Measurements from ENCODE around the gene MYCN. TPM values are rescaled to one million over a fixed set of nuclear protein-coding genes. Genes with fewer than 3 reads are reported as not detected.
A peak's percentile ranks its signal among the peaks of the same experiment; 100 is the strongest.

Gene MYCN
- polyA plus RNA-seq, 5 donors: 15.3 to 22.4 (median 16.9) TPM

DNA sequence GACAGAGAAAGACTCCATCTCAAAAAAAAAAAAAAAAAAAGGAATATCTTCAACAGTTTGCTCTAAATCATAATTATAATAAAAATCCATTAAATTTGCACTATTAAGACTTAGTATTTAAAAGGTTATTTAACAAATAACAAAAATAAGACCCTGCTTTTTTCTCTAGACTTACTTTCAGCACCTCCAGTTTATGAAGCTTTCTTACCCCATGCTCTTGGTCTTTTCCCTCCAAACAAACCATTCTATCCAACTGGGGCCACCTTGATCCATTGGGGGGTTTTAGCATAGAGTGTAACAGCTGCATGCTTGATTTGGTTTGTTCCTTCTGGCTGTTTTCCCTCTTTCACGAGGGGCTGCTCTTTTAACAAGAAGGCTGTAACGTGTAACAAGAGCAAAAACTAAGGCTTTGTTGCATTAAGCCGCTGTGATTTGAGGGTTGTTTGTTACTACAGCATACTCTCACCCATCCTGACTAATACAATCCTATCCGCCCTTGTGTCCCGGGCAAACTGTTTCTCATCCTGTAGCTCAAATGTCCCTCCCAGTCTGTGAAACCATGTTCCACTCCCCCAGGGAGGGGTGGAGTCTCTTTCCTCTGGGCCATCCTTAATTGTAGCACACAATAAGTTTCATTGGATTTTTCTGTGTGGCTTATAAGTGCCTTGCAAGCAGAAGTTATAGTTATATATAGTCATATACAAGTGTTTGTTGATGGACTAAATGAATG is 9.6 kb upstream of the MYCN start:
- DNase-seq: no peak

DNA sequence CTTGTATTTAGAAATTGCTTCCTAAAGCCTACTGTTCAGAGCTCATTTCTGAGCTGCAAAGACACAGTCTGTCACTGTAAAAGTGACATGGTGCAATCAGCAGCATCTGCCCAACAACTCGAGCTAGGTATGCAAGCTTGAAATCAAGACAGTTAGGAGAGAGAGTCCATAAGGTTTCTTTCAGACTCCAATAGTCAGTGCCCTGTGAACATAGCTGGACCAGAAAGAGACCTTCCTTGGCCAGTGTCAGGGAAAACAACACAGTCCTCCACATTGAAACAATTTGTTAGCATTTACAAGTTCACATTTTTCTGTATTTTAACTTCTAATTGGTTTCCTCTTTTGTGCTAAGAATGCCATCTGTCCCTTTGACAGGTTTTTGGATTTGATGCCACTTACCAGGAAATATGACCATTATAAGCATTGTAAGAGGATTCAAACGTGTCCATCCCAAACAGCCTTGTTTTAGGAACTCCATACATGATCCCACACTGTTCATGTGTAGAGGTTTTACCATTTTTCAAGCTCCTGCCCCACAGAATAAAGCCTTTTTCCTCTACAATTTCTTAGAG is 8.9 kb upstream of the MYCN start:
- no peak for DNase-seq

DNA sequence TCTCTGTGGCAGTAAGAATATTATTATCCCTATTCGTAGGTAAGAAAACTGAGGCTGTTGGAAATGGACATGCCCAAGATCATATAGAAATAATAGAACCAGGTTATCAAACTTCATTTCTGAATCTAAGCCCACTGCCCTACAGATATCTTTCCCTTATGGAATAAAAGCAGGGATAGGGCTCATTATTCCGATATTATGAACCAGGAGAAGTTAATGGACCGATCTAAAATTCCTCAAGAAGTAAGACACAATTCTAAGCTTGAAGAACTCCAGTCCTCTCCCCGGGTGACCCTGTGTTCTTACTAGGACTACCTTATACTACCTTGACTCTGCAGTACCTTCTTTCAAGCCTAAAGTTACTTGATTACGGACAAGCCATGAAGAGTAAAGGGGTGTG is 8.4 kb upstream of the MYCN start:
- DNase-seq: no peak

DNA sequence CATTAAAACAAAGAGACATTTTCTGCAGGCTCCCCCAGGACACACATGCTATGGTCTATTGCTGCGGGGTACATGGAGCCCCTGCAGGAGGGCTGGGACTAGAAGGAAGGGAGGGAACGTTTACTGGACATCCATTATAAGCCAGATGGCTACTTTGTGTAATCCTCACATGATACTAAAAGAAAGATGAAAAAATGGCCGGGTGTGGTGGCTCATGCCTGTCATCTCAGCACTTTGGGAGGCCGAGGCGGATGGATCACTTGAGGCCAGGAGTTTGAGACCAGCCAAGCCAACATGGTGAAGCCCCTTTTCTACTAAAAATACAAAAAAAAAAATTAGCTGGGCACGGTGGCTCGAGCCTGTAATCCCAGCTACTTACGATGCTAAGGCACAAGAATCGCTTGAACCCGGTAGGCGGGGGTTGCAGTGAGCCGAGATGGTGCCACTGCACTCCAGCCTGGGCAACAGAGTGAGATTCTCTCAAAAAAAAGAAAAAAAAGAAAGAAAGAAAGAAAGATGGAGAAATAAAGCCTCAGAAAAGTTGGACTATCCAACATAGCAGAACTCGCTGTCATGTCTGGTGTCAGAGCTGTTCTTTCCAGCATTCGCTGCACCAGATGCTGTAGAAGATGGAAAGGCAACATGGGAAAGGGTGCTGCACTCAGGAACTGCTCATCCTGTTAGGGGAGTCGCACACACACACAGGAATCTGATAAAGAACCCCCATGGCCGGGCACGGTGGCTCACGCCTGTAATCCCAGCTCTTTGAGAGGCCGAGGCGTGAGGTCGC is 7.8 kb upstream of the MYCN start:
- no peak for DNase-seq

DNA sequence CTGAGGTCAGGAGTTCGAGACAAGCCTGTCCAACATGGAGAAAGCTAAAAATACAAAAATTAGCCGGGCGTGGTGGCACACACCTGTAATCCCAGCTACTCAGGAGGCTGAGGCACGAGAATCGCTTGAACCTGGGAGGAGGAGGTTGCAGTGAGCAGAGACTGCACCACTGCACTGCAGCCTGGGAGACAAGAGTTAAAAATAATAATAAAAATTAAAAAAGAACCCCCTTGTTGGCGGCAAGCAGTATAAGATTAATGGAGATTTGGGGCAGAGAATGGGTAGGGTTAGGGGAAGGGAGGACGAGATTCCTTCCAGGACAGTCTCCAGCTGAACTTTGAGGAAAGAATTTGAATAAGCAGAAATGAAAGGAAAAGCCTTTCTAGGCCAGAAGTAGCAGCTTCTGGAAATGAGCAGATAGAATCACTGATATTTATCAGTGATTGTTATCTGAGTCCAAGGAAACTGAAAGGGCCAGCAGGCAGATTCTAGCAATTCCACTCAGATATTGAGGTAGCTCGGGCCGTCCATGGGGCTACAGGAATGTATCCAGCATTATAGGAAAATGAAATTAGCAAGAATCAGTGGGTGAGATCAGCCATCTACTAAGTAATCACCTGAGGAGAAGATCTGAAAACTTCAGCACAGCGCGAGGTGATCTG is 7.0 kb upstream of the MYCN start:
- DNase-seq: no peak

DNA sequence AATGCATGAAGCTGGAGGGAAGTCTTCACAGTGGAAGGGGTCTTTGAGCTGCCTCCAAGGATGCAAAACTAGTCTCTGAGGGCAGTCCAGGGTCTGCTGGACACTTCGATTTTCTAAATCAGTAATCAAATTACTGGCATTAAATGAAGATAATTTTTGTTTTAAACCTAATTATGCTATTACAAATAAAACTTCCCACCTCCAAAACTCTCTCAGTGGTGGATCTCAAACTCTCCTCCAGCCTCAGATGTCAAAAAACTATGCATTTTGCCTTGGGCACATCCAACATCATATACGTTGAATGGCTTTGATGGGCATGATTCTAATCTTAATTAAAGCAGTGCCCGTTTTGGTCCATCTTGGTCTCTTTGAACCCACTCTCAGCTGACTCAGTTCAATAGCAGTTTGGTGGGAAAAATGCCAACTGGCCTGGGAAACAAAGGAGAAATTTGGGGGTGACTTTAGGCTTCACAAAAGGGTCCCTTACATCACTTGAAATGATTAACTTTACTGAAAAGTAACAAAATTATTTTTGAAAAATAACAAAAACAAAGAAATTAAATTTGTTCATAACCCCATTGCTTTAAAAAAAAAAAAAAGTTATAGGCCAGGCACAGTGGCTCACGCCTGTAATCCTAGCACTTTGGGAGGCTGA is 5.9 kb upstream of the MYCN start:
- no peak for DNase-seq

DNA sequence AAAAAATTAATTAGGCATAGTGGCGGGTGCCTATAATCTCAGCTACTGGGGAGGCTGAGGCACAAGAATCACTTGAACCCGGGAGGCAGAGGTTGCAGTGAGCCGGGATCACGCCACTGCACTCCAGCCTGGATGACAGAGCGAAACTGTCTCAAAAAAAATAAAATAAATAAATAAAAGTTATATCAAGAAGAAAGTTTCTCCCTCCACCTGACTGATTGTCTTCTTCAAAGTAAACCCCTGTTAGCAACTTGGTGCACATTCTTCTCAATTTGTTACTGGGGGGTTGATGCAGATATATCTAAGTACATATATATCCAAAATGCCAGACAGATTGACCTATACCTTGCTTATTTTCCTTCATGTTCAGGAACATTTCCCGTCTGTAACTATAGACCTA is 5.2 kb upstream of the MYCN start:
- no peak for DNase-seq

DNA sequence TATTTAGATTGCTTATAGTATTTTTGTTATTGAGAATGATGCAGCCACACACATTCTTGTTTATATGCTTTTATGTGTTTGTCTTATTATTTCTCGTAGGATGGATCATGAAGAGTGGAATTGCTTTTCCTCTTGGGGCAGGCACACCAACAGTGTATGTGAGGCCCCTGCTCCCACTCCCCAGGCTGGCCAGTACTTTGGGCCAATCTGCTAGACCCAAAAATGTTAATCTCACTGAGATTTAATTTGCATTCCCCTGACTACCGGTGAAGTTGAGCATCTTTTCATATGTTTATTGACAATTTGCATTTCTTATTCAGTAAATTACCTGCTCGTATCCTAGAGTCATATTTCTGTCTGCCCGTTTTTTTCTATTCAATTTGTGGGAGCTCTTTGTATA is 4.7 kb upstream of the MYCN start:
- no peak for DNase-seq

DNA sequence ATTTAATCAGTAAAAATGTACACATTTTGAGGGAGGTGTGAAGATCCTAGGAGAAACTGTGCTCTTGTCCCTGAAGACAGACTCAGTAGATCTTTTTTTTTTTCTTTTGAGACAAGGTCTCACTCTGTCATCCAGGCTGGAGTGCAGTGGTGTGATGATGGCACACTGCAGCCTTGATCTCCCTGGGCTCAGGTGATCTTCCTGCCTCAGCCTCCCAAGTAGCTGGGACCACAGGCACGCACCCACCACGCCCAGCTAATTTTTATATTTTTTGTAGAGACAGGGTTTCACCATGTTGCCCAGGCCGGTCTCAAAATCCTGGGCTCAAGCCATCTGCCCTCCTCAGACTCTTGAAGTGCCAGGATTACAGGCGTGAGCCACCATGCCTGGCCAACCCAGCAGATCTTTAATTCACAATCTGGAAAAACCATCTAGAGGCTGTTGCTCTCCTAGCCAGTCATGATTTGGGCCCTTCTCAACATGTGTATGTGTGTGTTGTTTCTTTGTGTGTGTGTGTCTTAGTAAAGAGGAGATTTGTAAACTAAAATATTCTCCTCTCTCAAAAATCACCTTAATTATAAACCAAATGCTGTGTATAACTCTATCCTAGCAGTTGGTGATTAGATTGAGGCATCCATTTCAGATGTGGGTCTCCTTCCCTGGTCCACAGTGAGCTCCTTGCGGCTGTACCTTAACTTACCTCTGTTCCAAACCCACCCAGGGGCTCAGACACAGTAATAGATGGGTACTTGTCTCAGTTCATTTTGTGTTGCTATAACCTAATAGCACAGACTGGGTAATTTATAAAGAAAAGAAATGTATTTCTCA is 3.9 kb upstream of the MYCN start:
- no peak for DNase-seq

DNA sequence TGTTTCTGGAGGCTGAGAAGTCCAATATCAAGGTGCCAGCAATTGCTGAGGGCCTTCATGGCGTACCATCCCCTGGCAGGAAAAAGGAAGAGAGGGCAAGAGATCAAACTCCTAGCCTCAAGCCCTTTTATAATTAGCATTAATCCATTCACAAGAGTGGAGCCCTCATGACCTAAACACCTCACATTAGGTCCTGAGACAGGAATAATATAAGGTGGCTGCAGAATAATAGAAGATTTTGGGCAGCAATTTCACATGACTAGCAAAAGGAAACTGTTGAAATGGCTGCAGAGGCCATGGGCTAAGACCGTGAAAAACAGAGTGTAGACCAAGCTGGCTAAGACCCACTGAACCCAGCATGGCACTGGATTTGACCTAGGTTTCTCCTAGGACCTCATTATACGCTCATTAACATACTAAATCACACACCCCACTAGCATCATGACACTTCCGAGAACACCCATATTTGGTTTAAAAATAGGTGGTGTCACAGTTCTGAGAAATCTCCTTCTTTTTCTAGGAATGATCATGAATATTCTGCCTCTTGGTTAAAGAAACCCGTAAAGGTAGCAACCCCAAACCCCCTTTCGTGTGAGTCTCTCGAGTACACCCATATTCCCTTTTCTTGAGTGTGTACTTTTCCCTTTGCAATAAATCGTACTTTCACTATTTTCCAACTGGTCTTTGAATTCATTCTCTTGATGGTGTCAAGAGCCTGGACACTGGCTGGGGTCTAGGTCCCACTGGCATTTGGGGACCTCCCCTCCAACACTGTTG is 3.1 kb upstream of the MYCN start:
- no peak for DNase-seq

DNA sequence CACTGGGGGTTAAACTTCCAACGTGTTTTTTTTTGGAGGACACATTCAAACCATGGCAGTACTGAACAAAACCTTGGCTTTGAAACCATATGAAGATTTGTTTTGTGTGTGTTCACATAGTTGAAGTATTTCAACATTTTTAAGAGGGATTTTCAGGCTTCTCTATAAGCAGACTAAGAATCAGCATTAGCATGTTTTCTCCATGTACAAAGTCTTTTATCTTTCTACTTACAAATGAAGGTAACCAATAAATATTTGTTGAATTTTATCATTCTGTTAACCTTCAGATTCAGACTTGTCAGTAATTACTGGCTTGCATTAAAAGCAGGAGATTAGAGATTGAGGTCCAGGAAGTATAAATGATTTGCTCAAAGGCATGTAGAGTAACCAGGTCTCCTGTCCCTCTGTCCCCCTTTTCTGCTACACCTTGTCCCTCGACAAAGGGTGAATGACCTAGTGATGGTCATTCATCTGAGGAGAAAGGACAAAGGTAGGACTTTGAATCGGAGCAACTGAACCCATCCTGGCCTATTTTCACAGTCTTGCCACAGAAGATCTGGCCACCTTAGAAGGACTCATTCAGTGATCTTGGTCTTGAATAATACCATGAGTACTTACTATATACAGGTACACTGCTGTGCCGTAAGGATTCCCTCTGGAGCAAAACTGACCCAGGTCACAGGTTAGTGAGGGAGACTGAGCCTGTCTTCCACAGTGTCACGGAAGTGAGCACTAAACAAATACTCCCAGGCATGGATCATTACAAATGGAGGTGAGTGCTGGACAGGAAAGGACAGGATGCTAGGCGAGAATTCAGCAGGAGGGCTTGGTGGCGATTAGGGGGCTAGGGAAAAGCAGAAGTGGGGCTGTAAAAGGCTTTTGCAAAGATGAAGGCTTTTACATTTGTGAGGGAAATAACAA is 2.2 kb upstream of the MYCN start:
- no peak for DNase-seq

DNA sequence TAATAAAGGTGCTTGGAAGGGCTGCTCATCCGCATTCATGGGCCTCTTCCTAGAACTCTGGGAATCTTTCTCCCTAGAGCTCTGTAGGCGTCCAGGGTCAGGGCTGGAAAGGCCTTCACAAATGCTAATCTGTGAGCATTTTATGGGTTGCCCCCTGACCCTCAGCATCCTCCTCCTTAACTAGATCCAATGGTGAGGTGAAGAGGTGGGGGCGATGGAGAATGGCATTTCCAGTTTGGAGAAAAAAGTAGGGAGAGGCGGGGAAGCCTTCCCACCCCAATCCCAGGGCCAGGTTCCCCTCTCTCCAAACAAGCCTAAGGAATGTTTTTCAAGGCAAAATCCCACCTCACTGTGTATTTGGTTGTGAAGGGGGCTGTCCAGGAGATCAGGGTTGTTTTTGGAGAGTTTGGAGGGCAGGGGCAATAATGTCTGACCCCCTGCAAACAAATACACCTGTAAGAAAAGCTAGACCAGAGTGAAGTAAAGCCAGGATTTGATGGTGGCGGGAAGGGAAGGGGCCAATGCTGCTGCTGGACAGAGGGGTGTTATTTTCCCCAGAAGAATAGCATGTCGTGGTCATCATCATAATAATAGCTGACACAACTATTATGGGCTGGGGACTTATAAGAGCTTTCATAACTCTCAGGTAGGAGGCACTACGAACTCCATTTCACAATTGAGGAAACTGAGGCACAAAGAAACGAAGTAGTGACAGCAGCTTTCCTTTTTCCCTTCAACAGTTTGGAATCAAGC is 1.4 kb upstream of the MYCN start:
- no peak for DNase-seq

DNA sequence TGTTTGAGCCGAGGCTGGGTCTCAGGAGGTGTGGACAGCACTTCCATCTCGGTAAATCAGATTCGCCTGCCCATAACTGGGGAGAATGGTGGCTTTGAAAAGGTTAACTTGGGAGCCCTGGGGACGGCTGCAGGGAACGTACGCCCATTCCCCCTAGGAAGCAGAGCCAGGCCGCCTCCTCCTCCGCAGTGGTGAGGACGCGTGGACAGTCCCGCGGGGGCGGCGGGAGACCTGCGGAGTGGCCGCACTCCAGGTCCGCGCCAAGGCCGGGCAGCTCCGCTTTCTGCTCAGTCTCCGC is 845 bp upstream of the MYCN start:
- DNase-seq: no peak

DNA sequence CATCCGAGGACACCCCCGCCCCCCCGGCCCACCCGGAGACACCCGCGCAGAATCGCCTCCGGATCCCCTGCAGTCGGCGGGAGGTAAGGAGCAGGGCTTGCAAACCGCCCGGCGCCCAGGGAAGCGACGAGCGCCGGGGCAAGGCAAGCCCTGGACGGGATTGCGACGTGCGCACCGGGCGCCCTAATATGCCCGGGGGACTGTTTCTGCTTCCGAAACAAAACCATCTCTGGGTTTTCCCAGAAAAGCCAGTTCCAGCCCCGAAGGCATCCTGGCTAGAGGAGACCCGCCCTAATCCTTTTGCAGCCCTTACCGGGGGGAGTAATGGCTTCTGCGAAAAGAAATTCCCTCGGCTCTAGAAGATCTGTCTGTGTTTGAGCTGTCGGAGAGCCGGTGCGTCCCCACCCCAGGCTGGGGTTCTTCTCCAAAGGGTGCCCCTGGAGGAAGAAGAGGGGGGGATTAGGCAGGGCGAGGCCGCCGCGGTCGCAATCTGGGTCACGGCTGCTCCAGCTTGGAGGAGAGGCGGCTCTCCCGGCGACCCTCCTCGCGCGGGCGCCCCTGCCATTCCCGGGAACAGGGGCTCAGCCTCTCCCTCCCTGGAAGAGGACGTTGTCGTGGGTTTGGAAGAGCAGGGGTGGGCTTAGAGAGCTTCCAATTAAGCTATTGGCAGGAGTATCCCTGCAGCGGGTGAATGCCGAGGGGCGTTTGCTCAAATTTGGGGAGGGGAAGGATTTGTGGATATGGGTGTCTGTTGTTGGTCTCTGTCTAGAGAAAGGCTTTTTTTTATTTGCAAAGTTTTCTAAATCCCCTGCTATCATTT is 521 bp downstream of the MYCN start:
- no peak for DNase-seq

DNA sequence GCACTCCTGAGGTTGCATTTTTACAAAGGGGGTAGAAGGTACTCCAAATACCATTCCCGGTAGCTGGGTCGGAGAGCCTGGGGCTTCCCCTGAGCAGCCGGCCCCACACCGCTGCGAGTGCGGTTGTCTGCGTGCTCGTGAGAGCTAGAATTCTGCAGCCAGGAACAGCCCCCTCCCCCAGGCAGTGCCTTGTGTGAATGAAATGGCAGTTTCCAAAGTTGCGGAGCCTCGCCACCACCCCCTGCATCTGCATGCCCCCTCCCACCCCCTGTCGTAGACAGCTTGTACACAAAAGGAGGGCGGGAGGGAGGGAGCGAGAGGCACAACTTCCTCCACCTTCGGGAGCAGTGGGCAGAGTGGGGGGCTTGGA is 1.1 kb downstream of the MYCN start:
- peak in 1 of 2 donors; percentile 7 for DNase-seq

DNA sequence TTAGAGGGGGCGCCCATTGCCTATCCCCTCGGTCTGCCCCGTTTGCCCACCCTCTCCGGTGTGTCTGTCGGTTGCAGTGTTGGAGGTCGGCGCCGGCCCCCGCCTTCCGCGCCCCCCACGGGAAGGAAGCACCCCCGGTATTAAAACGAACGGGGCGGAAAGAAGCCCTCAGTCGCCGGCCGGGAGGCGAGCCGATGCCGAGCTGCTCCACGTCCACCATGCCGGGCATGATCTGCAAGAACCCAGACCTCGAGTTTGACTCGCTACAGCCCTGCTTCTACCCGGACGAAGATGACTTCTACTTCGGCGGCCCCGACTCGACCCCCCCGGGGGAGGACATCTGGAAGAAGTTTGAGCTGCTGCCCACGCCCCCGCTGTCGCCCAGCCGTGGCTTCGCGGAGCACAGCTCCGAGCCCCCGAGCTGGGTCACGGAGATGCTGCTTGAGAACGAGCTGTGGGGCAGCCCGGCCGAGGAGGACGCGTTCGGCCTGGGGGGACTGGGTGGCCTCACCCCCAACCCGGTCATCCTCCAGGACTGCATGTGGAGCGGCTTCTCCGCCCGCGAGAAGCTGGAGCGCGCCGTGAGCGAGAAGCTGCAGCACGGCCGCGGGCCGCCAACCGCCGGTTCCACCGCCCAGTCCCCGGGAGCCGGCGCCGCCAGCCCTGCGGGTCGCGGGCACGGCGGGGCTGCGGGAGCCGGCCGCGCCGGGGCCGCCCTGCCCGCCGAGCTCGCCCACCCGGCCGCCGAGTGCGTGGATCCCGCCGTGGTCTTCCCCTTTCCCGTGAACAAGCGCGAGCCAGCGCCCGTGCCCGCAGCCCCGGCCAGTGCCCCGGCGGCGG is 1.7 kb downstream of the MYCN start:
- peak in 1 of 2 donors; percentile 18 for DNase-seq

All from right lung (tissue), 5 donors.